K562 (cell line): Measurements from ENCODE around the gene MINDY4B. TPM values are rescaled to one million over a fixed set of nuclear protein-coding genes. Genes with fewer than 3 reads are reported as not detected.

Experiments used
- ATAC-seq: fragments of 200-7000 bp; cut with Tn5 transposase; 3 replicates; pipeline ENCODE4 v1.9.1; 2020; ENCODE audit warnings: moderate library complexity
- BruUV-seq: library from RNA; stranded (reverse); fragments of 400-500 nt; replicated peaks from 2 replicates; lab custom pipeline; 2021; lab: Mats Ljungman, UMichigan
- CTCF ChIA-PET: fragments of 300-600 bp; formaldehyde crosslinking; extraction: SDS; loops from one replicate; lab custom pipeline; 2021; ENCODE audit warnings: low intra/inter-chr PET ratio; lab: Yijun Ruan, JAX
- POLR2A ChIA-PET: fragments of 300-600, 350-650 bp; sonication (Branson Sonifier 250); formaldehyde crosslinking; extraction: SDS; loops from one replicate; lab custom pipeline; 2021; ENCODE audit warnings: antibody characterized with exemption, inconsistent platforms; lab: Yijun Ruan, JAX
- DNase-seq, 4 experiments: peaks; one replicate each; pipeline versions ENCODE4 v3.0.0 to v3.0.0-alpha.2; 2011 to 2018; ENCODE audit warnings: low spot score in 3 of 4, mixed read lengths in 3 of 4; ENCODE audit errors: extremely low read depth in 1 of 4
- FAIRE-seq: peaks from 2 replicates; lab custom pipeline; 2011; peaks lifted over from hg19 to GRCh38; lab: Jason Lieb, UNC
- H2AFZ ChIP-seq: 2 replicates; pipeline ENCODE4 v1.6.0; 2011; ENCODE audit warnings: low read depth, low read length, control low read depth, inconsistent platforms
- H3K27ac ChIP-seq: fragments of 200-600 bp; 3 replicates; pipeline ENCODE4 v1.8.0; 2011; ENCODE audit warnings: low read depth, mild to moderate bottlenecking, control low read depth, inconsistent platforms, low read length, moderate library complexity, mixed read lengths; ENCODE audit errors: extremely low read depth
- H3K27me3 ChIP-seq, 2 experiments: fragments of 300-600 bp in 1 of 2; 2 replicates in 1 of 2; 3 replicates in 1 of 2; pipeline versions ENCODE4 v1.6.0 to v1.8.0; 2011; ENCODE audit warnings: inconsistent platforms in 2 of 2, low read length in 2 of 2, mild to moderate bottlenecking in 1 of 2, mixed read lengths in 1 of 2, moderate library complexity in 1 of 2; ENCODE audit not compliant: control insufficient read depth in 2 of 2, insufficient read depth in 2 of 2
- H3K36me3 ChIP-seq: fragments of 300-600 bp; 3 replicates; pipeline ENCODE4 v1.8.0; 2011; ENCODE audit warnings: mild to moderate bottlenecking, low read length, inconsistent platforms; ENCODE audit not compliant: control insufficient read depth, insufficient read depth
- H3K4me1 ChIP-seq, 2 experiments: fragments of 200-600 bp in 1 of 2; replicated peaks in 1 of 2; 2 replicates in 1 of 2; 3 replicates in 1 of 2; pipeline versions ENCODE4 v1.5.1 to v1.8.0; 2011; ENCODE audit warnings: inconsistent platforms in 2 of 2, low read length in 2 of 2, mild to moderate bottlenecking in 1 of 2, mixed read lengths in 1 of 2, moderate library complexity in 1 of 2; ENCODE audit not compliant: control insufficient read depth in 2 of 2, insufficient read depth in 2 of 2
- H3K4me2 ChIP-seq: 2 replicates; pipeline ENCODE4 v1.6.1; 2011; ENCODE audit warnings: low read length, control low read depth, inconsistent platforms, mixed read lengths; ENCODE audit not compliant: insufficient read depth
- H3K4me3 ChIP-seq: fragments of 200-600 bp; sonication (generic), shearing (Covaris generic); 2 replicates; pipeline ENCODE4 v1.5.1; 2016; ENCODE audit warnings: control low read depth, inconsistent platforms
- H3K79me2 ChIP-seq: fragments of 200-600 bp; 3 replicates; pipeline ENCODE4 v1.8.0; 2011; ENCODE audit warnings: low read length, inconsistent platforms; ENCODE audit not compliant: control insufficient read depth, insufficient read depth
- H3K9ac ChIP-seq, 2 experiments: 2 replicates each; pipeline versions ENCODE4 v1.6.0 to v1.6.1; 2011; ENCODE audit warnings: low read depth in 2 of 2, low read length in 2 of 2, control low read depth in 1 of 2, inconsistent platforms in 1 of 2, mild to moderate bottlenecking in 1 of 2, mixed read lengths in 1 of 2; ENCODE audit not compliant: insufficient read depth in 1 of 2
- H3K9me1 ChIP-seq: one replicate; pipeline ENCODE4 v1.6.0; 2011; ENCODE audit warnings: inconsistent platforms, mild to moderate bottlenecking, low read length, moderate library complexity; ENCODE audit not compliant: control insufficient read depth, insufficient read depth
- H3K9me3 ChIP-seq: replicated peaks from 2 replicates; pipeline ENCODE4 v1.5.1; 2011; ENCODE audit warnings: low read depth, low read length, inconsistent platforms; ENCODE audit not compliant: control insufficient read depth, insufficient read depth
- H4K20me1 ChIP-seq: replicated peaks from 2 replicates; pipeline ENCODE4 v1.6.1; 2011; ENCODE audit warnings: low read length, inconsistent platforms, mixed read lengths; ENCODE audit not compliant: control insufficient read depth, insufficient read depth
- IFI16 ChIP-seq: fragments of 250-450 bp; sonication (Bioruptor Pico); IDR thresholded peaks from 2 replicates; pipeline ENCODE4 v2.1.2; 2022; ENCODE audit warnings: mild to moderate bottlenecking, inconsistent platforms
- RAD21 ChIP-seq, 2 experiments: fragments of 250-450 bp in 1 of 2; fragments of 450-650 bp in 1 of 2; sonication (Bioruptor Pico) in 1 of 2; formaldehyde crosslinking in 1 of 2; IDR thresholded peaks in 1 of 2; conservative IDR thresholded peaks in 1 of 2; 2 replicates each; pipeline versions ENCODE4 v1.4.0 to v1.8.0; 2020 to 2022; ENCODE audit warnings: mild to moderate bottlenecking in 2 of 2, moderate library complexity in 1 of 2
- WGBS: fragments of 100-300 bp; shearing (Covaris generic); methylation state at CpG from one replicate; pipeline ENCODE4 v1.1.6; 2016; ENCODE audit warnings: low coverage, mixed read lengths; ENCODE audit not compliant: insufficient coverage; ENCODE audit errors: missing lambda C conversion rate; 5-methylcytosine and 5-hydroxymethylcytosine counted together
- in situ Hi-C: fragments of 300-500 bp; cut with MboI; formaldehyde crosslinking; loops from 4 replicates; pipeline ENCODE4 v1.15.0; 2018; ENCODE audit warnings: inconsistent platforms, mixed read lengths
- intact Hi-C: fragments of 100-400 bp; cut with micrococcal nuclease; formaldehyde crosslinking; loops from 2 replicates; pipeline ENCODE4 v1.14.2; 2022
- polyA plus RNA-seq, 8 experiments: library from polyadenylated mRNA; depleted of rRNA in 4 of 8; stranded (reverse) in 5 of 8; unstranded in 3 of 8; fragments of >200 nt; fragmentation: Nextera tagmentation in 2 of 8; fragmentation: Illumina TruSeq in 1 of 8; extraction: Ambion mirVana in 2 of 8; extraction: Trizol in 1 of 8; gene quantifications; 2 replicates each; pipeline versions ENCODE4 v1.2.1 to v1.2.3, GENCODE V29; 2011 to 2014; ENCODE audit warnings: inconsistent platforms in 1 of 8, missing spikeins in 1 of 8
- total RNA-seq, 7 experiments: library from RNA; depleted of rRNA in 6 of 7; stranded (reverse); fragments of >200 nt in 6 of 7; fragmentation: Illumina TruSeq in 2 of 7; extraction: Trizol in 2 of 7; gene quantifications; 2 replicates each; pipeline versions ENCODE4 v1.2.1 to v1.2.3, GENCODE V29; 2011 to 2021; ENCODE audit warnings: low replicate concordance in 1 of 7
- TF ChIP-seq, protein P1 (sequence below): sonication (generic); formaldehyde crosslinking; IDR thresholded peaks from 2 replicates; pipeline ENCODE4 v1.8.0; 2022; ENCODE audit warnings: mild to moderate bottlenecking, missing genetic modification reagents
- TF ChIP-seq, protein P2 (sequence below): fragments of 450-650 bp; formaldehyde crosslinking; IDR thresholded peaks from 2 replicates; pipeline ENCODE4 v1.4.0; 2020; ENCODE audit warnings: mild to moderate bottlenecking, mixed read lengths

Gene MINDY4B
- total and polyA plus RNA-seq, 9 of the 15 experiments (the other 6 are each of a cell fraction or from before 2014, with no cell fraction given), result not detected

DNA sequence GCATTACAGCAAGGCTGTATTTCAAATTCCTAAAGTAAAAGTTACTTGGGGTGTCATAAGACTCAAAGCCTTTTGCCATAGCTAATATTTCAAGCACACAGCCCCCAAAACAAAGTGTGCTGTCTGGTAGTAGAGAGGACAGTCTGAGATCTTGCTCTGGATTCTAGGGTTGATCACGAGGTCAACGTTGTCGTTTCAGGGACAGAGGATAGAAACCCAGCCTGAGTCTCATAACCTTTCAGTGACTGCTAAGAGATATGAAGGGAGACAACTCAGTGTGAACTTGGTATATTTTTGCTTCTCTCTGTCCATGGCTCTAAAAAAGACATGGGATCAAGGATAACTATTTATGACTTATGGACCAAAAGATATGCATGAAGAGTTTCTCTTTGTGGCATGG lies 25.6 kb upstream of the MINDY4B start:
- no TSS peak for BruUV-seq
- Histone ChIP-seq H3K4me2 (no peak overlapping the region), H3K36me3 (no peaks in the 10 kb centered on the region)
- intact Hi-C loops, result no loop called here
- FAIRE-seq, result no peak
- in situ Hi-C loops, result no loop called here
- CTCF ChIA-PET, result no interaction called here
- TF ChIP-seq, protein P1, sequence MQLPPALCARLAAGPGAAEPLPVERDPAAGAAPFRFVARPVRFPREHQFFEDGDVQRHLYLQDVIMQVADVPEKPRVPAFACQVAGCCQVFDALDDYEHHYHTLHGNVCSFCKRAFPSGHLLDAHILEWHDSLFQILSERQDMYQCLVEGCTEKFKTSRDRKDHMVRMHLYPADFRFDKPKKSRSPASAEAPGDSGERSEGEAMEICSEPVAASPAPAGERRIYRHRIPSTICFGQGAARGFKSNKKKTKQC (CRISPR knock-in tag), result no peak
- TF ChIP-seq RAD21 (CRISPR knock-in tag; conservative IDR thresholded peaks at IDR 0.05 in 1 of 2, IDR thresholded peaks at IDR 0.05 in 1 of 2) (no peak), IFI16 (no peak)
- TF ChIP-seq, protein P2, sequence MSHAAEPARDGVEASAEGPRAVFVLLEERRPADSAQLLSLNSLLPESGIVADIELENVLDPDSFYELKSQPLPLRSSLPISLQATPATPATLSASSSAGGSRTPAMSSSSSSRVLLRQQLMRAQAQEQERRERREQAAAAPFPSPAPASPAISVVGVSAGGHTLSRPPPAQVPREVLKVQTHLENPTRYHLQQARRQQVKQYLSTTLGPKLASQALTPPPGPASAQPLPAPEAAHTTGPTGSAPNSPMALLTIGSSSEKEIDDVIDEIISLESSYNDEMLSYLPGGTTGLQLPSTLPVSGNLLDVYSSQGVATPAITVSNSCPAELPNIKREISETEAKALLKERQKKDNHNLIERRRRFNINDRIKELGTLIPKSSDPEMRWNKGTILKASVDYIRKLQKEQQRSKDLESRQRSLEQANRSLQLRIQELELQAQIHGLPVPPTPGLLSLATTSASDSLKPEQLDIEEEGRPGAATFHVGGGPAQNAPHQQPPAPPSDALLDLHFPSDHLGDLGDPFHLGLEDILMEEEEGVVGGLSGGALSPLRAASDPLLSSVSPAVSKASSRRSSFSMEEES (CRISPR knock-in tag), result peak; percentile 35; the same call in 1 of the 2 replicates
- TF ChIP-seq, all 486 proteins: peak for 1
- Histone ChIP-seq H3K79me2 (no peaks in the 10 kb centered on the region), H2AFZ (no peak overlapping the region), H3K4me3 (no peak overlapping the region), H3K9me3 (no peaks in the 10 kb centered on the region), H3K27me3 (peaks cover 0 to 4% of the 10 kb centered on the region in 2 experiments; a peak in 3 of 5 replicates), H3K4me1 (peaks cover 0 to under 1% of the 10 kb centered on the region in 2 experiments; a peak in 1 of 5 replicates), H3K9ac (no peak overlapping the region), H3K27ac (no peak overlapping the region), H4K20me1 (no peaks in the 10 kb centered on the region), H3K9me1 (no peaks in the 10 kb centered on the region)
- POLR2A ChIA-PET, result interaction anchor here (1.2 kb wide), 1 partner anchor 13 kb away, joined by 3 read pairs; no protein-coding TSS in a partner anchor
- ATAC-seq (no peak), DNase-seq (no peak)
- WGBS, result 0% methylated on average over 3 of the region's 3 CpGs
